Measurements from ENCODE around the gene MTMR10. TPM values are rescaled to one million over a fixed set of nuclear protein-coding genes. Genes with fewer than 3 reads are reported as not detected.

Gene MTMR10
- polyA plus RNA-seq, 1 of the 3 experiments (the other 2 are of a cell fraction) = 6.4 TPM

GRCh38 chr15:30921781-30922479 lies 69.5 kb downstream of the MTMR10 start (continued):
- TF ChIP-seq NFIC (IDR thresholded peaks at IDR 0.05; ENCODE audit: borderline replicate concordance) = no peak
- TF ChIP-seq MXI1 (IDR thresholded peaks at IDR 0.05; ENCODE audit: low read depth, low read length) = peak; percentile 69; the same call in 1 of the 2 replicates
- no peak for TF ChIP-seq SIN3A (IDR thresholded peaks at IDR 0.05; ENCODE audit: borderline replicate concordance, low read depth, low read length)
- TF ChIP-seq FOXM1 (IDR thresholded peaks at IDR 0.05; ENCODE audit: low read depth) = no peak
- TF ChIP-seq, protein P1, sequence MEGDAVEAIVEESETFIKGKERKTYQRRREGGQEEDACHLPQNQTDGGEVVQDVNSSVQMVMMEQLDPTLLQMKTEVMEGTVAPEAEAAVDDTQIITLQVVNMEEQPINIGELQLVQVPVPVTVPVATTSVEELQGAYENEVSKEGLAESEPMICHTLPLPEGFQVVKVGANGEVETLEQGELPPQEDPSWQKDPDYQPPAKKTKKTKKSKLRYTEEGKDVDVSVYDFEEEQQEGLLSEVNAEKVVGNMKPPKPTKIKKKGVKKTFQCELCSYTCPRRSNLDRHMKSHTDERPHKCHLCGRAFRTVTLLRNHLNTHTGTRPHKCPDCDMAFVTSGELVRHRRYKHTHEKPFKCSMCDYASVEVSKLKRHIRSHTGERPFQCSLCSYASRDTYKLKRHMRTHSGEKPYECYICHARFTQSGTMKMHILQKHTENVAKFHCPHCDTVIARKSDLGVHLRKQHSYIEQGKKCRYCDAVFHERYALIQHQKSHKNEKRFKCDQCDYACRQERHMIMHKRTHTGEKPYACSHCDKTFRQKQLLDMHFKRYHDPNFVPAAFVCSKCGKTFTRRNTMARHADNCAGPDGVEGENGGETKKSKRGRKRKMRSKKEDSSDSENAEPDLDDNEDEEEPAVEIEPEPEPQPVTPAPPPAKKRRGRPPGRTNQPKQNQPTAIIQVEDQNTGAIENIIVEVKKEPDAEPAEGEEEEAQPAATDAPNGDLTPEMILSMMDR (IDR thresholded peaks at IDR 0.05) = no peak
- no peak for TF ChIP-seq TAF1 (IDR thresholded peaks at IDR 0.05; ENCODE audit: borderline replicate concordance, low read depth, low read length)
- TF ChIP-seq NRF1 (IDR thresholded peaks at IDR 0.05; ENCODE audit: low read depth, low read length) = no peak
- no peak for TF ChIP-seq YY1 (IDR thresholded peaks at IDR 0.05; ENCODE audit: low read depth)
- no peak for TF ChIP-seq USF1 (IDR thresholded peaks at IDR 0.05; ENCODE audit: borderline replicate concordance, low read depth)
- peak; percentile 79 for TF ChIP-seq RCOR1 (IDR thresholded peaks at IDR 0.05; ENCODE audit: low read length)
- TF ChIP-seq PBX3 (IDR thresholded peaks at IDR 0.05) = no peak
- TF ChIP-seq, protein P2, sequence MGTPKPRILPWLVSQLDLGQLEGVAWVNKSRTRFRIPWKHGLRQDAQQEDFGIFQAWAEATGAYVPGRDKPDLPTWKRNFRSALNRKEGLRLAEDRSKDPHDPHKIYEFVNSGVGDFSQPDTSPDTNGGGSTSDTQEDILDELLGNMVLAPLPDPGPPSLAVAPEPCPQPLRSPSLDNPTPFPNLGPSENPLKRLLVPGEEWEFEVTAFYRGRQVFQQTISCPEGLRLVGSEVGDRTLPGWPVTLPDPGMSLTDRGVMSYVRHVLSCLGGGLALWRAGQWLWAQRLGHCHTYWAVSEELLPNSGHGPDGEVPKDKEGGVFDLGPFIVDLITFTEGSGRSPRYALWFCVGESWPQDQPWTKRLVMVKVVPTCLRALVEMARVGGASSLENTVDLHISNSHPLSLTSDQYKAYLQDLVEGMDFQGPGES (IDR thresholded peaks at IDR 0.05; ENCODE audit: low read depth, low read length) = no peak
- TF ChIP-seq EP300 (IDR thresholded peaks at IDR 0.05; ENCODE audit: borderline replicate concordance in 1 of 2, low read depth in 1 of 2, low read length in 1 of 2) = peak in 1 of 2 experiments; percentile 77; a peak in 2 of 4 replicates
- TF ChIP-seq EZH2phosphoT487 (IDR thresholded peaks at IDR 0.05; ENCODE audit: borderline replicate concordance, low read depth) = no peak
- no peak for TF ChIP-seq RFX5 (IDR thresholded peaks at IDR 0.05; ENCODE audit: low read length)
- no peak for TF ChIP-seq GABPA (IDR thresholded peaks at IDR 0.05; ENCODE audit: low read depth)
